GM18526 (cell line): ENCODE data around the gene GREB1.

Experiments
- POLR2A ChIP-seq: IDR thresholded peaks from 3 replicates; pipeline ENCODE4 v1.6.1; 2011; ENCODE audit not compliant: insufficient read length; ENCODE audit errors: extremely low read depth

Gene GREB1

GRCh38 chr2:11616097-11616687, 82.3 kb downstream of the GREB1 start:
- no peak for TF ChIP-seq POLR2A

- TF ChIP-seq POLR2A: no peak
These were observed 83.1 kb downstream of the GREB1 start for GRCh38 chr2:11616851-11617415.

- no peak for TF ChIP-seq POLR2A
These were observed 83.7 kb downstream of the GREB1 start for GRCh38 chr2:11617527-11617926.

GRCh38 chr2:11617984-11618707, 84.3 kb downstream of the GREB1 start:
- no peak for TF ChIP-seq POLR2A

GRCh38 chr2:11618708-11619062, 84.8 kb downstream of the GREB1 start:
- TF ChIP-seq POLR2A: no peak

GRCh38 chr2:11621410-11621809, 87.6 kb downstream of the GREB1 start:
- TF ChIP-seq POLR2A: no peak

- no peak for TF ChIP-seq POLR2A
These were observed 88.8 kb downstream of the GREB1 start for GRCh38 chr2:11622611-11623010.

- TF ChIP-seq POLR2A: no peak
These were observed 91.0 kb downstream of the GREB1 start for GRCh38 chr2:11624893-11625292.

GRCh38 chr2:11625671-11626070, 91.8 kb downstream of the GREB1 start:
- no peak for TF ChIP-seq POLR2A

- TF ChIP-seq POLR2A: no peak
These were observed 94.8 kb downstream of the GREB1 start for GRCh38 chr2:11628675-11629074.

- TF ChIP-seq POLR2A: no peak
These were observed 95.4 kb downstream of the GREB1 start for GRCh38 chr2:11629215-11629614.

- no peak for TF ChIP-seq POLR2A
These were observed 96.0 kb downstream of the GREB1 start for GRCh38 chr2:11629851-11630250.

GRCh38 chr2:11630855-11631254, 97.0 kb downstream of the GREB1 start:
- no peak for TF ChIP-seq POLR2A

GRCh38 chr2:11631462-11631861, 97.6 kb downstream of the GREB1 start:
- no peak for TF ChIP-seq POLR2A

GRCh38 chr2:11633923-11634478, 100.2 kb downstream of the GREB1 start:
- TF ChIP-seq POLR2A: no peak

GRCh38 chr2:11634584-11634983, 100.7 kb downstream of the GREB1 start:
- TF ChIP-seq POLR2A: no peak

- TF ChIP-seq POLR2A: no peak
These were observed 101.3 kb downstream of the GREB1 start for GRCh38 chr2:11635141-11635540.
